22Rv1 (cell line): Measurements from ENCODE around the gene ARFGAP1.

ENCODE experiments used
- ZFX ChIP-seq: fragments of 450-650 bp; IDR thresholded peaks from 2 replicates; pipeline ENCODE4 v1.6.1; 2017; ENCODE audit warnings: antibody characterized with exemption, borderline replicate concordance
- TF ChIP-seq, protein P1 (sequence below): fragments of 450-650 bp; IDR thresholded peaks from 2 replicates; pipeline ENCODE4 v1.5.1; 2017; ENCODE audit warnings: mild to moderate bottlenecking

DNA sequence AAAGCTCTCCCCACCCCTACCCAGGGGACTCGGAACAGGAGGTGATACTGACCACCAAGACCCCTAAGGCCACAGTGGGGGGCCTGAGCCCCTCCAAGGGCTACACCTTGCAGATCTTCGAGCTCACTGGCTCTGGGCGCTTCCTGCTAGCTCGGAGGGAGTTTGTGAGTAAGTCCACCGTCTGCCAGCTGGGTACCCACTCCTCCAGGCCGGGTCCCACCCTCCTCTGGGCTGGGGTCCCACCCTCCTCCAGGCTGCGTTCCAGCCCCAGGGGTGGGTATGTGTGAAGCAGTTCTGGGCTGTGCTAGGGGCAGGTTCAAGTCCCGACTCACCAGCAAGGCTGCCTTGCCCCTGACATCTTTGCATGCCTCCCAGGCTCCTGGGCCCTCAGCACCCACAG, 32.8 kb downstream of the ARFGAP1 start:
- TF ChIP-seq, protein P1, sequence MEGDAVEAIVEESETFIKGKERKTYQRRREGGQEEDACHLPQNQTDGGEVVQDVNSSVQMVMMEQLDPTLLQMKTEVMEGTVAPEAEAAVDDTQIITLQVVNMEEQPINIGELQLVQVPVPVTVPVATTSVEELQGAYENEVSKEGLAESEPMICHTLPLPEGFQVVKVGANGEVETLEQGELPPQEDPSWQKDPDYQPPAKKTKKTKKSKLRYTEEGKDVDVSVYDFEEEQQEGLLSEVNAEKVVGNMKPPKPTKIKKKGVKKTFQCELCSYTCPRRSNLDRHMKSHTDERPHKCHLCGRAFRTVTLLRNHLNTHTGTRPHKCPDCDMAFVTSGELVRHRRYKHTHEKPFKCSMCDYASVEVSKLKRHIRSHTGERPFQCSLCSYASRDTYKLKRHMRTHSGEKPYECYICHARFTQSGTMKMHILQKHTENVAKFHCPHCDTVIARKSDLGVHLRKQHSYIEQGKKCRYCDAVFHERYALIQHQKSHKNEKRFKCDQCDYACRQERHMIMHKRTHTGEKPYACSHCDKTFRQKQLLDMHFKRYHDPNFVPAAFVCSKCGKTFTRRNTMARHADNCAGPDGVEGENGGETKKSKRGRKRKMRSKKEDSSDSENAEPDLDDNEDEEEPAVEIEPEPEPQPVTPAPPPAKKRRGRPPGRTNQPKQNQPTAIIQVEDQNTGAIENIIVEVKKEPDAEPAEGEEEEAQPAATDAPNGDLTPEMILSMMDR: no peak
- TF ChIP-seq ZFX: no peak
